GM12873 (cell line): Measurements from ENCODE around the gene MRPS30.

Experiments
- TF ChIP-seq, protein P1 (sequence below): IDR thresholded peaks from 2 replicates; pipeline ENCODE4 v1.5.1; 2012; ENCODE audit warnings: low read depth, mild to moderate bottlenecking, moderate library complexity, low read length, control low read depth; ENCODE audit not compliant: insufficient read depth; ENCODE audit errors: missing control alignments

The MRPS30 gene

DNA sequence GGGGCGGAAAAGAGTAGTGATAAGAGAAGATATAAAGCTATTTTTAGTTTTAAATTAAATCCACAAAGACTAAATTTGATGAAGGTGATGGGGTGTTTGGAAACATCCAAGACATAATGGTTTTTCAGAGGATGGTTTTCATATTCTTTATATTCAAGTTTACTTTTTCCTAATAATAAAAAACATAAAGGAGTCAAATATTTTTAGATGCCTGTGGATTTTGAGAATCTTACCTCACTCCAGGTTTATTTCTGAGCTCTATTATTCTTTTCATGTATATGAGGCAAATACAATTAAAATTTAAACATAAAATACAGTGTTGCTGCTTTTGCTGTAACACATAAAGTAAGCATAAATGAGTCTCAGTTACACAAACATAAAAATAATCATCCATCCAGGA is 22.2 kb downstream of the MRPS30 start:
- TF ChIP-seq, protein P1, sequence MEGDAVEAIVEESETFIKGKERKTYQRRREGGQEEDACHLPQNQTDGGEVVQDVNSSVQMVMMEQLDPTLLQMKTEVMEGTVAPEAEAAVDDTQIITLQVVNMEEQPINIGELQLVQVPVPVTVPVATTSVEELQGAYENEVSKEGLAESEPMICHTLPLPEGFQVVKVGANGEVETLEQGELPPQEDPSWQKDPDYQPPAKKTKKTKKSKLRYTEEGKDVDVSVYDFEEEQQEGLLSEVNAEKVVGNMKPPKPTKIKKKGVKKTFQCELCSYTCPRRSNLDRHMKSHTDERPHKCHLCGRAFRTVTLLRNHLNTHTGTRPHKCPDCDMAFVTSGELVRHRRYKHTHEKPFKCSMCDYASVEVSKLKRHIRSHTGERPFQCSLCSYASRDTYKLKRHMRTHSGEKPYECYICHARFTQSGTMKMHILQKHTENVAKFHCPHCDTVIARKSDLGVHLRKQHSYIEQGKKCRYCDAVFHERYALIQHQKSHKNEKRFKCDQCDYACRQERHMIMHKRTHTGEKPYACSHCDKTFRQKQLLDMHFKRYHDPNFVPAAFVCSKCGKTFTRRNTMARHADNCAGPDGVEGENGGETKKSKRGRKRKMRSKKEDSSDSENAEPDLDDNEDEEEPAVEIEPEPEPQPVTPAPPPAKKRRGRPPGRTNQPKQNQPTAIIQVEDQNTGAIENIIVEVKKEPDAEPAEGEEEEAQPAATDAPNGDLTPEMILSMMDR = no peak

DNA sequence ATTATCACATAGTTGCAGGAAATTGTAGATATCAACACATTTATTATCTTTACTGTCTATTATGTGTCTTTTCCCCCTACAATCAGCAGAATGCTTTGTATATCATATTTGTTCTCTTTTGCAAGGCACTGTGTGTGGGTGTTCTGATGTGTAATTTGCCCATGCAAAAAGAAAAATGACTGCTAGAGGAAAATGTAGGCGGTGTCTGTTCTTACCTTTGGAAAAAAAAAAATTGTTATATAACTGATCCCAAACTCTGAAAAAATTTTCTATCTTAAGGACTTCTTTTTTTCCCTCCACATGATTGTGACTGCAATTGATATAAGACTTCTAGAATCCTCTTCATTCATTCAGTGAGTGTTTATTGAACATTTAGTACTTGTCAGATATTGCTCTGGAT is 24.5 kb downstream of the MRPS30 start:
- TF ChIP-seq, protein P1 = no peak

DNA sequence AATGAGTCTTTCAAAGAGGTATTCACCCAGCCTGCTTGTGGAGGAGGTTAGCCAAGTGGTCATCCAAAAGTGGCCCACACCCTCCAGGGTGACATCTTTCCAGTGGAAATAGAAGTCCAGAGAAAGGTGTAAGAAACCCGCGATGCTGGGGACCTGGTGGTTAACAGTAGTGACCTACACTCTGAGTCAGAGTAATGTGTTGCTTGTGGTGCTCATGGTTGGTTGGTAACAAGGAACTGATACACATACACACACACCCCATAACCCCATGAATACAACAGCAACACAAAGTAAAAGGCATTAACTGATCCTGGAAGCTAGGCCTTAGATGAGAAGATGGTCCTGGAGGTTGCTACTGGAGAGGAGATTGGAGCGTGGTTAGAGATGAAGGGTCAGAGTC is 26.9 kb downstream of the MRPS30 start:
- TF ChIP-seq, protein P1 = no peak

DNA sequence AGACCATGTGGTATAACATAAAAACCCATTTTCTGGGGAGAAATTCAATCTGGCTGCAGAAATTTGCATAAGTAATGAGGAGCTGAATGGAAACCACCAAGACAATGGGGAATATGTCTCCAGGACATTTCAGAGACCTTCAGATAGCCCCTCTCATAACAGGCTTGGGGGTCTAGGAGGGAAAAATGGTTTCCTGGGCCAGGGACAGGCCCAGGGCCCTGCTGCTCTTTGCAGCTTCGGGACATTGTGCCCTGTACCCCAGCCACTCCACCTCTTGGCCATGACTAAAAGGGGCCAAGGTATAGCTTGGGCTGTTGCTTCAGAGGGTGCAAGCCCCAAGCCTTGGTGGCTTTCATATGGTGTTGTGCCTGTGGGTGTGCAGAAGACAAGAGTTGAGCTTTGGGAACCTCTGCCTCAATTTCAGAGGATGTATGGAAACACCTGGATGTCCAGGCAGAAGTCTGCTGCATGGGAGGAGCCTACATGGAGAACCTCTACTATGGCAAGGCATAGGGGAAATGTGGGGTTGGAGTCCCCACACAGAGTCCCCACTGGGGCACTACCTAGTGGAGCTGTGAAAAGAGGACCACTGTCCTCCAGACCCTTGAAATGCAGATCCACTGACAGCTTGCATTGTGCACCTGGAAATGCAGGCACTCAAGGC is 30.4 kb downstream of the MRPS30 start:
- TF ChIP-seq, protein P1 = no peak

DNA sequence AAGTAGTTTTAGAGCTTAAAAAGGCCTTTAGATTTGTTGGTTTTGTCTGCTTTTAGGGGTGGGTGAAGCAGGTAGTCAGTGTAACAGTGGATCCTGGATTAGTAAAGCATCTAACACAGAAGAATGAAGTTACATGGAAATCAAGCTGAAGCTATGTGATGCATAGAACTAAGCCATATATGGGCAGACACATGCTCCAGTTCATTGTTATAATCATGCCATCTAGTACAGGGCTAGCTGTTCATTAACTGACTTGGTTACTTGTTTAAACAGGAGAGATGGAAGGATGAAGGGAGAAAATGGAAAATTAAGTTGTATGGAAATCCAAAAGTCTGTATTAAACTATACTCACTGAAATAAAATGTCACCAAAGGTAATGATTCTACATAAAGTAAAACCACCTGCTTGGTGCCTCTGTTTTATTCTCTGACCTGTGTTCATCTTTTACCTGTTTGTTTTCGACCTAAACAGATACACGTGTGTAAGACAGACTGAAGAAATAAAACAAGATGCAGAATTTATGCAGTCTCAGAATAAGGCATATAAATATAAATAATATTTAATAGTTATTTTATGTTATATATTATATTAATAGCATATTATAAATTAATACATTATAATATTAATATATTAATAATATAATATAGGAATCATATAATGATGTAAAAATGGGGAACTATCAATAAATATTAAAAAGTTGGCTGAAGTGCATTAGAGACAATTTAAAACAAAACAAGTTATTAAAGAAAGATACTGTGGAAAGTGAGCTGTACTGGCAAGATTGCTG is 33.9 kb downstream of the MRPS30 start:
- TF ChIP-seq, protein P1 = no peak

GRCh38 chr5:44844744-44845143 is 36.0 kb downstream of the MRPS30 start:
- TF ChIP-seq, protein P1 = no peak

DNA sequence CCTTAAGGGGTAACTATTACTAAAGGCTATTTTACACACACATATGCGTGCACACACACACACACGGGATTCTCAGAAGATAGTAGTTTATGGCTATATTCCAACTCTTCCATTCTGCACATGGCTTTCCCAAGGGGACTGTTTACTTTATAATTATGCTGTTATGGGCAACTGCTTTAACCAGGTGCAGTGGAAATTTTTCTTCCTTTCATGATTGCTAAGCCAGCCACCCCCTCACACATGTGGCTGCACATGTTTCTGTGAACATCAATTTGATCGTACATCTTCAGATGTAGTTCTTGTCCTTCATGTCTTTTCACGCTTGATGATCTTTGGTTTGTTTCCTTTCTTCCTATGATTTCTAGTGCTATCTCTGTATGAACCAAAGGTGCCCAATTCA is 37.0 kb downstream of the MRPS30 start:
- TF ChIP-seq, protein P1 = no peak
